Measurements from ENCODE around the gene PRKCE. TPM values are rescaled to one million over a fixed set of nuclear protein-coding genes. Genes with fewer than 3 reads are reported as not detected.

The PRKCE gene
- total RNA-seq, 3 donors from 2014 or later (not counting 1 experiment from before 2014, with no cell fraction given) = 35.2 to 42.1 (median 38.6) TPM

GRCh38 chr2:46097714-46098480, 446.4 kb downstream of the PRKCE start:
- ATAC-seq (no peak), DNase-seq (no peak)
- no peaks in the 10 kb centered on the region for H3K4me1 ChIP-seq (ENCODE audit: control insufficient read depth, insufficient read depth, low read length)
- Mint-ChIP-seq H3K4me3 (no peak overlapping the region), H3K27ac (no peak overlapping the region), H3K27me3 (ENCODE audit: low read depth in 2 of 2) (no peaks in the 10 kb centered on the region), H3K4me1 (no peaks in the 10 kb centered on the region), H3K9me3 (no peaks in the 10 kb centered on the region), H3K36me3 (no peaks in the 10 kb centered on the region)
- 66% methylated on average over 3 of the region's 4 CpGs for WGBS (ENCODE audit: insufficient coverage)
- TF ChIP-seq CTCF (IDR thresholded peaks at IDR 0.05) = no peak
- H3K36me3 ChIP-seq (ENCODE audit: control insufficient read depth, insufficient read depth, low read length) = no peaks in the 10 kb centered on the region
- intact Hi-C loops (cut with micrococcal nuclease) = no loop called here
- no peak overlapping the region for H3K27ac ChIP-seq (ENCODE audit: low read length)
- H3K9me3 ChIP-seq (ENCODE audit: control insufficient read depth, insufficient read depth, low read length) = no peaks in the 10 kb centered on the region
- no peaks in the 10 kb centered on the region for H3K27me3 ChIP-seq (ENCODE audit: control insufficient read depth, insufficient read depth, low read length)
- H3K4me3 ChIP-seq (ENCODE audit: low read length) = no peak overlapping the region

GRCh38 chr2:46098621-46099062, 447.2 kb downstream of the PRKCE start:
- Mint-ChIP-seq H3K9me3 (no peaks in the 10 kb centered on the region), H3K4me3 (no peak overlapping the region), H3K4me1 (no peaks in the 10 kb centered on the region), H3K36me3 (no peaks in the 10 kb centered on the region), H3K27ac (no peak overlapping the region), H3K27me3 (ENCODE audit: low read depth in 2 of 2) (no peaks in the 10 kb centered on the region)
- Histone ChIP-seq H3K27me3 (ENCODE audit: control insufficient read depth, insufficient read depth, low read length) (no peaks in the 10 kb centered on the region), H3K27ac (ENCODE audit: low read length) (no peak overlapping the region), H3K4me3 (ENCODE audit: low read length) (no peak overlapping the region), H3K36me3 (ENCODE audit: control insufficient read depth, insufficient read depth, low read length) (no peaks in the 10 kb centered on the region), H3K4me1 (ENCODE audit: control insufficient read depth, insufficient read depth, low read length) (no peaks in the 10 kb centered on the region), H3K9me3 (ENCODE audit: control insufficient read depth, insufficient read depth, low read length) (no peaks in the 10 kb centered on the region)
- ATAC-seq = no peak
- WGBS (ENCODE audit: insufficient coverage) = 50% methylated on average over 1 of the region's 1 CpG
- no peak for TF ChIP-seq CTCF (IDR thresholded peaks at IDR 0.05)
- DNase-seq = no peak
- intact Hi-C loops (cut with micrococcal nuclease) = no loop called here

- Mint-ChIP-seq H3K4me1 (no peaks in the 10 kb centered on the region), H3K4me3 (no peak overlapping the region), H3K36me3 (peaks cover 18% of the 10 kb centered on the region), H3K9me3 (peaks cover 0 to 7% of the 10 kb centered on the region in 2 donors), H3K27ac (no peak overlapping the region), H3K27me3 (ENCODE audit: low read depth in 2 of 2) (no peaks in the 10 kb centered on the region)
- Histone ChIP-seq H3K4me1 (ENCODE audit: control insufficient read depth, insufficient read depth, low read length) (no peaks in the 10 kb centered on the region), H3K27me3 (ENCODE audit: control insufficient read depth, insufficient read depth, low read length) (no peaks in the 10 kb centered on the region), H3K27ac (ENCODE audit: low read length) (no peak overlapping the region), H3K4me3 (ENCODE audit: low read length) (no peak overlapping the region), H3K36me3 (ENCODE audit: control insufficient read depth, insufficient read depth, low read length) (no peaks in the 10 kb centered on the region), H3K9me3 (ENCODE audit: control insufficient read depth, insufficient read depth, low read length) (no peaks in the 10 kb centered on the region)
- no peak for TF ChIP-seq CTCF (IDR thresholded peaks at IDR 0.05)
- DNase-seq (no peak), ATAC-seq (no peak)
- intact Hi-C loops (cut with micrococcal nuclease) = no loop called here
- WGBS (ENCODE audit: insufficient coverage) = 74% methylated on average over 9 of the region's 9 CpGs
Observed at GRCh38 chr2:46101557-46102220, 450.2 kb downstream of the PRKCE start.
